Measurements from ENCODE around the gene CD48.

DNA sequence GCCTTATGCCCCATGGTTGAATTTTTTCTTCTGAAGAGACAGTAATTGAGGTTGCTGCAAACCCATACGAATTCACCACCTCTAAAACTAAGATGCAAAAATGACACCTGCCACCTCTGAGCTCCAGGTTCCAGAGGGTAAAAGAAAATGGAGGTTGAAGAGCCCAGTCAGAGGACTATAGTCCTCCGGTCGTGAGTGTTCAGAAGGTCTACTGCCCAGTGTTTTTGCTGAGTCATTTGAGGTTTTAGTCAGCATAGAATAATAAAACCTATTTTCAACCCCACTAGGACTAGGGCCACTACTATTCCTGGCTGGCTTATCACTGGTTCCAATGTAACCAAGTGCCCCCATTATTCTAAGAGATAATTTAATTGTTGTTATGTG lies 14.5 kb upstream of the CD48 start:
- TF ChIP-seq, protein P1, sequence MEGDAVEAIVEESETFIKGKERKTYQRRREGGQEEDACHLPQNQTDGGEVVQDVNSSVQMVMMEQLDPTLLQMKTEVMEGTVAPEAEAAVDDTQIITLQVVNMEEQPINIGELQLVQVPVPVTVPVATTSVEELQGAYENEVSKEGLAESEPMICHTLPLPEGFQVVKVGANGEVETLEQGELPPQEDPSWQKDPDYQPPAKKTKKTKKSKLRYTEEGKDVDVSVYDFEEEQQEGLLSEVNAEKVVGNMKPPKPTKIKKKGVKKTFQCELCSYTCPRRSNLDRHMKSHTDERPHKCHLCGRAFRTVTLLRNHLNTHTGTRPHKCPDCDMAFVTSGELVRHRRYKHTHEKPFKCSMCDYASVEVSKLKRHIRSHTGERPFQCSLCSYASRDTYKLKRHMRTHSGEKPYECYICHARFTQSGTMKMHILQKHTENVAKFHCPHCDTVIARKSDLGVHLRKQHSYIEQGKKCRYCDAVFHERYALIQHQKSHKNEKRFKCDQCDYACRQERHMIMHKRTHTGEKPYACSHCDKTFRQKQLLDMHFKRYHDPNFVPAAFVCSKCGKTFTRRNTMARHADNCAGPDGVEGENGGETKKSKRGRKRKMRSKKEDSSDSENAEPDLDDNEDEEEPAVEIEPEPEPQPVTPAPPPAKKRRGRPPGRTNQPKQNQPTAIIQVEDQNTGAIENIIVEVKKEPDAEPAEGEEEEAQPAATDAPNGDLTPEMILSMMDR (conservative IDR thresholded peaks at IDR 0.05; ENCODE audit: low read length), result no peak
- no peak for TF ChIP-seq EZH2phosphoT487 (IDR thresholded peaks at IDR 0.05; ENCODE audit: borderline replicate concordance)
